Measurements from ENCODE around the gene LAMA3. TPM values are rescaled to one million over a fixed set of nuclear protein-coding genes. Genes with fewer than 3 reads are reported as not detected.

Gene LAMA3
- total RNA-seq, 2 donors from 2014 or later, result 0.19 TPM; not detected in 1

- no peaks in the 10 kb centered on the region for H3K36me3 Mint-ChIP-seq (ENCODE audit: insufficient read depth in 2 of 2)
- no peak overlapping the region for H3K4me3 Mint-ChIP-seq
- H3K27me3 Mint-ChIP-seq (ENCODE audit: low read depth), result peaks cover 8% of the 10 kb centered on the region
- DNase-seq (no peak), ATAC-seq (replicated peaks in 1 of 2) (no peak)
- H3K27ac Mint-ChIP-seq, result no peak overlapping the region
- no peaks in the 10 kb centered on the region for H3K4me1 Mint-ChIP-seq (ENCODE audit: low read depth)
- no peaks in the 10 kb centered on the region for H3K9me3 Mint-ChIP-seq
Measured at GRCh38 chr18:23816740-23817139, 127.5 kb downstream of the LAMA3 start.

- Mint-ChIP-seq H3K4me1 (ENCODE audit: low read depth) (no peaks in the 10 kb centered on the region), H3K9me3 (no peaks in the 10 kb centered on the region), H3K36me3 (ENCODE audit: insufficient read depth in 2 of 2) (no peaks in the 10 kb centered on the region), H3K27me3 (ENCODE audit: low read depth) (peaks cover 8% of the 10 kb centered on the region), H3K4me3 (no peak overlapping the region), H3K27ac (no peak overlapping the region)
- no peak for ATAC-seq (replicated peaks in 1 of 2)
- no peak for DNase-seq
Measured at GRCh38 chr18:23819001-23819400, 129.7 kb downstream of the LAMA3 start.

- no peak for ATAC-seq (replicated peaks in 1 of 2)
- Mint-ChIP-seq H3K27me3 (ENCODE audit: low read depth) (peaks cover 8% of the 10 kb centered on the region), H3K27ac (no peak overlapping the region), H3K36me3 (ENCODE audit: insufficient read depth in 2 of 2) (no peaks in the 10 kb centered on the region), H3K4me3 (no peak overlapping the region), H3K4me1 (ENCODE audit: low read depth) (peaks cover 35% of the 10 kb centered on the region), H3K9me3 (no peaks in the 10 kb centered on the region)
- no peak for DNase-seq
Measured at GRCh38 chr18:23822590-23823385, 133.5 kb downstream of the LAMA3 start.

DNA sequence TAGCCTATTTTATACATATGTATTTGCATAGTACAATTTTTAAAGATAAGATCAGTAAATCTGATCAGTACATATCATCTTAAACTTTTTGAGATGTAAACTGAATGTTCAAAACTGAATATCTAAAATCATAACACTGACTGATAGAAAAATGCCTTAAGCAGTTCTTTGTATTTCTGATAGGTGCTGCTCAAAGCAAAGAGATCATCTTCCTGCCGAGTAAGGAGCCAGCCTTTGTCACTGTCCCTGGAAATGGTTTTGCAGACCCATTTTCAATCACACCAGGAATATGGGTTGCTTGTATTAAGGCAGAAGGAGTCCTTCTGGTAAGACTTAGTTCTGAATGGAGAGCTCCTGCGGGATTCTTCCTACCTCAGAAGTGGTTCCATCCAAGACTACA lies 135.0 kb downstream of the LAMA3 start:
- H3K27me3 Mint-ChIP-seq (ENCODE audit: low read depth), result peaks cover 8% of the 10 kb centered on the region
- H3K36me3 Mint-ChIP-seq (ENCODE audit: insufficient read depth in 2 of 2), result no peaks in the 10 kb centered on the region
- ATAC-seq (replicated peaks in 1 of 2) (no peak), DNase-seq (no peak)
- H3K4me1 Mint-ChIP-seq (ENCODE audit: low read depth), result peaks cover 50% of the 10 kb centered on the region
- H3K27ac Mint-ChIP-seq, result no peak overlapping the region
- H3K4me3 Mint-ChIP-seq, result no peak overlapping the region
- no peaks in the 10 kb centered on the region for H3K9me3 Mint-ChIP-seq

DNA sequence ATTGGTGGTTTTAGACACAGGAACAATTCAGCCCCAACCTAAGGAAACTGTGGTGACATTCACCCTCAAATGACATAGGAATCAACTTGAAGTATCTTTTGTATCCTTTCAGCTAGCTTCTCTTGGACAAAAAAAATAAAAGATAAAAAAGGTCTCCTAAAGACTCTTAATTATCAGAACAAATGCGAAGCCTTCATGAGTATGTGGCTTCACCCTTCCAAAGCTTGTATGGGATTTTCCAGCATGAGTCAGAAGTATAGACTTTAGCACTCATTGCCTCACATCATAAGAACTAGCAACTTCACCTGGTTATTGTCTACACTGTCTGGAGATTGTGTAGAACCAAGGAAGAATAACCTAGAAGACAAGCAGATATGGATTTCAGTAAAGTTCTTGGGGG lies 135.4 kb downstream of the LAMA3 start:
- peaks cover 50% of the 10 kb centered on the region for H3K4me1 Mint-ChIP-seq (ENCODE audit: low read depth)
- ATAC-seq (replicated peaks in 1 of 2) (no peak), DNase-seq (no peak)
- no peaks in the 10 kb centered on the region for H3K36me3 Mint-ChIP-seq (ENCODE audit: insufficient read depth in 2 of 2)
- H3K27ac Mint-ChIP-seq, result no peak overlapping the region
- no peak overlapping the region for H3K4me3 Mint-ChIP-seq
- H3K9me3 Mint-ChIP-seq, result no peaks in the 10 kb centered on the region
- peaks cover 8% of the 10 kb centered on the region for H3K27me3 Mint-ChIP-seq (ENCODE audit: low read depth)

GRCh38 chr18:23825496-23825895 lies 136.2 kb downstream of the LAMA3 start:
- Mint-ChIP-seq H3K27ac (no peak overlapping the region), H3K4me3 (no peak overlapping the region), H3K36me3 (ENCODE audit: insufficient read depth in 2 of 2) (no peaks in the 10 kb centered on the region), H3K9me3 (no peaks in the 10 kb centered on the region), H3K27me3 (ENCODE audit: low read depth) (peaks cover 8% of the 10 kb centered on the region), H3K4me1 (ENCODE audit: low read depth) (peaks cover 50% of the 10 kb centered on the region)
- no peak for DNase-seq
- ATAC-seq (replicated peaks in 1 of 2), result no peak

DNA sequence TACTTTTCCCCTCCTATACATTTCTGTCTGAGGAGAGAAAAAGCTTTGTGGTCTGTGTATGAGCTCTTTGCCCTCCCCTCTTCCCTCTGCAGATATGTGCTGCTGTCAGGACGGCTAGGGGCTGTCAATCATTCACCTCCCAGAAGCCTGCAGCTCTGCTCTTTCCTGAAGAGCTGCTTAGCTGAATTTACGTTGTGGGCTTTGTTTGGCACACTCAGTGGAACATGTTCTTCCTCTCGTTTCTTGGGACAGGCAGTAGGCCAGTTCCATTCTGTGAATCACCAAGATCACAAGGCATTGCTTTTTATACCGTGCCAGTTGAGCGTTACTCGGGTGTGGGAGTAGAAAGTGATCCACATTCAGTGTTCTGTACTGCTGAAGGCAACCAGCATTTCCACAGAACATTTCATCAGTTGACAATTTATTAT lies 136.7 kb downstream of the LAMA3 start:
- H3K27ac Mint-ChIP-seq, result no peak overlapping the region
- ATAC-seq (replicated peaks in 1 of 2), result no peak
- no peak for DNase-seq
- H3K36me3 Mint-ChIP-seq (ENCODE audit: insufficient read depth in 2 of 2), result no peaks in the 10 kb centered on the region
- H3K4me3 Mint-ChIP-seq, result peak overlapping the region; percentile 27 to 29
- no peaks in the 10 kb centered on the region for H3K9me3 Mint-ChIP-seq
- H3K27me3 Mint-ChIP-seq (ENCODE audit: low read depth), result peaks cover 8% of the 10 kb centered on the region
- peaks cover 50% of the 10 kb centered on the region for H3K4me1 Mint-ChIP-seq (ENCODE audit: low read depth)

DNA sequence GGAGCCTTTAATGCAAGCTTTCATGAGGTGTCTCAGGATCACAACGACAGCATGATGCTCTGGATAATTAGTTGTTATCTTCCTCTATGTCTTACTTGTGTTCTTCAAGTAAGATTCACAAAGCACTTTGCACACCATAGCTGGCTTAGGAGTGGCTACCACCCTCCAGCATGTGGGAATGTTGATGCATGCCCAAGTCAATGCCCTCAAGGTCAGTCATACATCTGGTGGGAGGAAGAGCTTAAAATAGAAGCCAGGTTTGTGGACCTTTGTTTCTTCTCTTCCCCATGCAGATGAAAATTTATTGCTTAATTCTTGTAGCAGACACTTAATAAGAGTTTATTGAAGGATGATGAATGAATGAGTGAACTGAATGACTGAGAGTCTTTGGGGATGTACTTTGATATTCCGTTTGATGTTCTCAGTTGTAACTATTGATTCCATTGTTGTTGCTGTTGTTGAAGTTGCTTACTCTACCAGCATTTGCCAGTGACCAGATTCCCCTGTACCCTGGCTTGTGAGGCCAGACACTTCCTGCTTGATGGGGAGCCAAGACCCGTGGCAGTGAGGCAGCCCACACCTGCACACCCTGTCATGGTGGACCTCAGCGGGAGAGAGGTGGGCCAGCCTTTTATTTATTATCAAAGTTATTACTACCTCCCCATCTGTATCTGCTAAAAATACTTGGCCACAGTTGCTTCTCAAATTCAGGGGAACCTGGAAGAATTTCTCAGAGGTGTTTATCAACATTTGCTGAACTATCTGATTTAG lies 137.8 kb downstream of the LAMA3 start:
- Mint-ChIP-seq H3K4me3 (no peak overlapping the region), H3K27me3 (ENCODE audit: low read depth) (no peaks in the 10 kb centered on the region), H3K27ac (no peak overlapping the region), H3K36me3 (ENCODE audit: insufficient read depth in 2 of 2) (no peaks in the 10 kb centered on the region), H3K4me1 (ENCODE audit: low read depth) (peaks cover 50% of the 10 kb centered on the region), H3K9me3 (no peaks in the 10 kb centered on the region)
- ATAC-seq (replicated peaks in 1 of 2) (no peak), DNase-seq (no peak)

- H3K27ac Mint-ChIP-seq, result no peak overlapping the region
- DNase-seq (no peak), ATAC-seq (replicated peaks in 1 of 2) (peak in 1 of 2 donors; percentile 19)
- H3K9me3 Mint-ChIP-seq, result no peaks in the 10 kb centered on the region
- no peak overlapping the region for H3K4me3 Mint-ChIP-seq
- peaks cover 50% of the 10 kb centered on the region for H3K4me1 Mint-ChIP-seq (ENCODE audit: low read depth)
- H3K27me3 Mint-ChIP-seq (ENCODE audit: low read depth), result no peaks in the 10 kb centered on the region
- no peaks in the 10 kb centered on the region for H3K36me3 Mint-ChIP-seq (ENCODE audit: insufficient read depth in 2 of 2)
Measured at GRCh38 chr18:23827681-23828080, 138.4 kb downstream of the LAMA3 start.

DNA sequence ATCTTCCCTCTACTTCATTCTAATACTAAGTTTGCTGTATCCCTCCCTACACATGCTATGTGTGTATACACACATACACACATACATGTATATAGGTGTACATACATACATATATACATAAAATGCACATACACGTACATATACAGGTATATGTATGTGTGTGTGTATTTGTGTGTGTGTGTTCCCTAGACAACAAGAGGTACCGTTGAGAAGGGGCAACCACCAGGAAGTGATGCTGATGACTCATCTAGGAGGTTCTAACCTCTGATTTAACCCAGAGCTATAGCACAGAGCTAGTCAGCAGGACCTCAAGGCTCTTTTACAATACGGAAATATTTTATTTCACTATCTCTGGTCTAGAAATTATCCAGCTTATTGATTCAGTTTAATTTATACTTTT lies 139.2 kb downstream of the LAMA3 start:
- Mint-ChIP-seq H3K36me3 (ENCODE audit: insufficient read depth in 2 of 2) (no peaks in the 10 kb centered on the region), H3K9me3 (no peaks in the 10 kb centered on the region), H3K27me3 (ENCODE audit: low read depth) (no peaks in the 10 kb centered on the region), H3K4me1 (ENCODE audit: low read depth) (peaks cover 50% of the 10 kb centered on the region), H3K27ac (peak overlapping the region; percentile 72), H3K4me3 (peak overlapping the region in 1 of 2 donors; percentile 59)
- DNase-seq (peak; percentile 54 to 61), ATAC-seq (replicated peaks in 1 of 2) (peak; percentile 99)

DNA sequence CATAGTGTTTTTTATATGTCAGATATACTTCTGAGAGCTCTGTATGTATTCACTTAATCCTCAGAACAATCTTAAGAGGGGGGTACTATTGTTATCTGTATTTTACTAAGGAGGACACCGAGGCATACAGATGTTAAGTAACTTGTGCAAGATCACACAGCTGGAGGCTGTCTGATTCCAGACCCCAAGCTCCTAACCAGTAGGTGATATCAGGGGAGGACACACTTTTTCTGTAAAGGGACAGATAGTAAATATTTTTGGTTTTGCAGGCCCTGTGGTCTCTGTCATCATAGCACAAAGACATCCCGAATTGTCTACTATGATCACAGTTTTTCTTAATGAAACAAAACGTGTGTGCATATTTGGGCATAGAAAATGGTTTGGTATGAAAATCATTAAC lies 143.7 kb downstream of the LAMA3 start:
- H3K4me3 Mint-ChIP-seq, result no peak overlapping the region
- no peaks in the 10 kb centered on the region for H3K36me3 Mint-ChIP-seq (ENCODE audit: insufficient read depth in 2 of 2)

DNA sequence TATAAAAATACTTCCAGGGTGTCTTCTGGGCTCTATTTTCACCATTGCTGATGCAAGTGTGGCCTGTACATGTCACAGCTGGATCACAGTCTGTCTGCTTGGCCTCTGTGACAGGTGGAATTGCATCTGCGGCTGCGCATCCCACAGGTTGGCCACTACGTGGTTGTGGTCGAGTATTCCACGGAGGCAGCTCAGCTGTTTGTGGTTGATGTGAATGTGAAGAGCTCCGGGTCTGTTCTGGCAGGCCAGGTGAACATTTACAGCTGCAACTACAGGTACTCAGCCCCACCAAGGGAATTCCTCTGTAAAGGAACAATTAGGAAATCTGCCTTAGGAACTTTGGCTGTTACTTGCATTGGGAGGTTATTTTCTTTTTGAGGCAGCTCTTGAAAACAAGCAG lies 144.5 kb downstream of the LAMA3 start:
- H3K27me3 Mint-ChIP-seq (ENCODE audit: low read depth), result no peaks in the 10 kb centered on the region
- no peaks in the 10 kb centered on the region for H3K9me3 Mint-ChIP-seq
- peaks cover 8% of the 10 kb centered on the region for H3K4me1 Mint-ChIP-seq (ENCODE audit: low read depth)
- no peak overlapping the region for H3K27ac Mint-ChIP-seq
- H3K36me3 Mint-ChIP-seq (ENCODE audit: insufficient read depth in 2 of 2), result no peaks in the 10 kb centered on the region
- DNase-seq (no peak), ATAC-seq (replicated peaks in 1 of 2) (no peak)
- no peak overlapping the region for H3K4me3 Mint-ChIP-seq

More for the DNA sequence above, 143.7 kb downstream of the LAMA3 start:
- Mint-ChIP-seq H3K9me3 (no peaks in the 10 kb centered on the region), H3K27ac (no peak overlapping the region), H3K27me3 (ENCODE audit: low read depth) (no peaks in the 10 kb centered on the region), H3K4me1 (ENCODE audit: low read depth) (peaks cover 14% of the 10 kb centered on the region)
- ATAC-seq (replicated peaks in 1 of 2), result no peak
- DNase-seq, result no peak

GRCh38 chr18:23835091-23835490 lies 145.8 kb downstream of the LAMA3 start:
- H3K4me3 Mint-ChIP-seq, result no peak overlapping the region
- no peak overlapping the region for H3K27ac Mint-ChIP-seq
- H3K9me3 Mint-ChIP-seq, result no peaks in the 10 kb centered on the region
- no peak for DNase-seq
- peaks cover 12% of the 10 kb centered on the region for H3K4me1 Mint-ChIP-seq (ENCODE audit: low read depth)
- ATAC-seq (replicated peaks in 1 of 2), result peak; percentile 39 to 50
- no peaks in the 10 kb centered on the region for H3K36me3 Mint-ChIP-seq (ENCODE audit: insufficient read depth in 2 of 2)
- H3K27me3 Mint-ChIP-seq (ENCODE audit: low read depth), result no peaks in the 10 kb centered on the region

All from activated T-cell treated with anti-CD3 and anti-CD28 coated beads, Interleukin-2, amount 50 U/mL, for 72 hours (primary cell).